H9 (cell line): ENCODE measurements around the gene CSAD. TPM values are rescaled to one million over a fixed set of nuclear protein-coding genes. Genes with fewer than 3 reads are reported as not detected.

Experiments
- DNase-seq: peaks from one replicate; pipeline ENCODE4 v3.0.0-alpha.2; 2017
- H2AFZ ChIP-seq: one replicate; pipeline ENCODE4 v1.6.1; 2013; ENCODE audit warnings: mild to moderate bottlenecking, low read length, control low read depth, moderate library complexity
- H2AK5ac ChIP-seq: 2 replicates; pipeline ENCODE4 v1.6.1; 2013; ENCODE audit warnings: low read length, control low read depth, mixed read lengths; ENCODE audit not compliant: insufficient read length
- H2BK120ac ChIP-seq: one replicate; pipeline ENCODE4 v1.6.1; 2013; ENCODE audit warnings: low read depth, mild to moderate bottlenecking, low read length, control low read depth, inconsistent platforms; ENCODE audit not compliant: poor library complexity, severe bottlenecking
- H2BK12ac ChIP-seq: 2 replicates; pipeline ENCODE4 v1.6.1; 2013; ENCODE audit warnings: low read length, control low read depth, mixed read lengths, low read depth; ENCODE audit not compliant: insufficient read length
- H2BK15ac ChIP-seq: 2 replicates; pipeline ENCODE4 v1.6.1; 2013; ENCODE audit warnings: low read depth, low read length, control low read depth
- H2BK20ac ChIP-seq: one replicate; pipeline ENCODE4 v1.6.1; 2013; ENCODE audit warnings: low read depth, mild to moderate bottlenecking, low read length, control low read depth, inconsistent platforms; ENCODE audit not compliant: poor library complexity, severe bottlenecking
- H2BK5ac ChIP-seq: 2 replicates; pipeline ENCODE4 v1.6.1; 2013; ENCODE audit warnings: low read length, control low read depth, mixed read lengths; ENCODE audit not compliant: insufficient read length
- H3K14ac ChIP-seq: 2 replicates; pipeline ENCODE4 v1.6.1; 2013; ENCODE audit warnings: low read length, control low read depth; ENCODE audit not compliant: insufficient read depth
- H3K18ac ChIP-seq: 2 replicates; pipeline ENCODE4 v1.6.1; 2013; ENCODE audit warnings: low read depth, mild to moderate bottlenecking, mixed read lengths, low read length, control low read depth; ENCODE audit not compliant: insufficient read length
- H3K23ac ChIP-seq: 2 replicates; pipeline ENCODE4 v1.6.1; 2013; ENCODE audit warnings: low read length, control low read depth, mixed read lengths, low read depth; ENCODE audit not compliant: insufficient read length
- H3K23me2 ChIP-seq: 2 replicates; pipeline ENCODE4 v1.6.1; 2013; ENCODE audit warnings: low read depth, mild to moderate bottlenecking, mixed read lengths, low read length, control low read depth; ENCODE audit not compliant: insufficient read length, poor library complexity, severe bottlenecking
- H3K27ac ChIP-seq: 2 replicates; pipeline ENCODE4 v1.5.1; 2013; ENCODE audit warnings: low read length, control low read depth, mixed read lengths, low read depth; ENCODE audit not compliant: insufficient read length
- H3K27me3 ChIP-seq: 2 replicates; pipeline ENCODE4 v1.6.1; 2013; ENCODE audit warnings: low read length, control low read depth, inconsistent platforms; ENCODE audit not compliant: insufficient read depth
- H3K4ac ChIP-seq: 2 replicates; pipeline ENCODE4 v1.6.1; 2013; ENCODE audit warnings: low read depth, mild to moderate bottlenecking, control low read depth, inconsistent platforms, low read length, moderate library complexity
- H3K4me1 ChIP-seq: 2 replicates; pipeline ENCODE4 v1.6.1; 2013; ENCODE audit warnings: low read length, control low read depth, inconsistent platforms; ENCODE audit not compliant: insufficient read depth
- H3K4me2 ChIP-seq: 2 replicates; pipeline ENCODE4 v1.6.1; 2013; ENCODE audit warnings: low read length, control low read depth, mixed read lengths; ENCODE audit not compliant: insufficient read length, insufficient read depth
- H3K56ac ChIP-seq: 2 replicates; pipeline ENCODE4 v1.6.1; 2013; ENCODE audit warnings: low read depth, mild to moderate bottlenecking, mixed read lengths, low read length, control low read depth; ENCODE audit not compliant: insufficient read length
- H3K79me1 ChIP-seq: 2 replicates; pipeline ENCODE4 v1.6.1; 2013; ENCODE audit warnings: low read depth, mild to moderate bottlenecking, moderate library complexity, low read length, control low read depth, inconsistent platforms; ENCODE audit not compliant: insufficient read depth, poor library complexity, severe bottlenecking
- H3K79me2 ChIP-seq: 2 replicates; pipeline ENCODE4 v1.6.1; 2013; ENCODE audit warnings: low read length, control low read depth, inconsistent platforms; ENCODE audit not compliant: insufficient read depth
- H3K9ac ChIP-seq: 2 replicates; pipeline ENCODE4 v1.6.1; 2013; ENCODE audit warnings: low read length, control low read depth, mixed read lengths; ENCODE audit not compliant: insufficient read length; ENCODE audit errors: extremely low read depth
- H3K9me3 ChIP-seq: one replicate; pipeline ENCODE4 v1.6.1; 2013; ENCODE audit warnings: low read depth, low read length, inconsistent platforms; ENCODE audit not compliant: control insufficient read depth
- H3T11ph ChIP-seq: one replicate; pipeline ENCODE4 v1.6.1; 2013; ENCODE audit warnings: mild to moderate bottlenecking, low read length, control low read depth, inconsistent platforms
- H4K20me1 ChIP-seq: one replicate; pipeline ENCODE4 v1.6.1; 2013; ENCODE audit not compliant: control insufficient read depth, insufficient read length, insufficient read depth
- H4K5ac ChIP-seq: 2 replicates; pipeline ENCODE4 v1.6.1; 2013; ENCODE audit warnings: low read depth, mild to moderate bottlenecking, mixed read lengths, low read length, control low read depth; ENCODE audit not compliant: insufficient read length
- H4K8ac ChIP-seq: replicated peaks from 2 replicates; pipeline ENCODE4 v1.6.1; 2013; ENCODE audit warnings: low read length, control low read depth, mixed read lengths, low read depth; ENCODE audit not compliant: insufficient read length
- H4K91ac ChIP-seq: 2 replicates; pipeline ENCODE4 v1.6.1; 2013; ENCODE audit warnings: low read depth, mild to moderate bottlenecking, moderate library complexity, mixed read lengths, low read length, control low read depth; ENCODE audit not compliant: insufficient read length
- H3K27ac Mint-ChIP-seq, 3 experiments: 2 replicates in 2 of 3; 3 replicates in 1 of 3; pipeline ENCODE4 v1.8.0; 2020 to 2021; ENCODE audit warnings: mixed read lengths in 3 of 3, mild to moderate bottlenecking in 1 of 3, moderate library complexity in 1 of 3
- H3K27me3 Mint-ChIP-seq: 2 replicates; pipeline ENCODE4 v1.8.0; 2021; ENCODE audit warnings: low read depth, mild to moderate bottlenecking, moderate library complexity, mixed read lengths
- H3K36me3 Mint-ChIP-seq, 3 experiments: 2 replicates in 2 of 3; 3 replicates in 1 of 3; pipeline ENCODE4 v1.8.0; 2020 to 2021; ENCODE audit warnings: low read depth in 3 of 3, mixed read lengths in 3 of 3; ENCODE audit not compliant: insufficient read depth in 1 of 3
- H3K4me1 Mint-ChIP-seq, 2 experiments: 2 replicates each; pipeline ENCODE4 v1.8.0; 2020; ENCODE audit warnings: mixed read lengths in 2 of 2
- H3K4me3 Mint-ChIP-seq, 2 experiments: 2 replicates in 1 of 2; 3 replicates in 1 of 2; pipeline ENCODE4 v1.8.0; 2020 to 2021; ENCODE audit warnings: mild to moderate bottlenecking in 2 of 2, mixed read lengths in 2 of 2, moderate library complexity in 1 of 2
- H3K9me3 Mint-ChIP-seq, 2 experiments: 2 replicates in 1 of 2; 3 replicates in 1 of 2; pipeline ENCODE4 v1.8.0; 2020; ENCODE audit warnings: mild to moderate bottlenecking in 2 of 2, mixed read lengths in 2 of 2, moderate library complexity in 1 of 2
- CTCF ChIP-seq: fragments of 200-600 bp; sonication (generic); conservative IDR thresholded peaks from 3 replicates; pipeline ENCODE4 v1.8.0; 2021; ENCODE audit warnings: antibody characterized with exemption, mild to moderate bottlenecking
- WGBS: extraction: QIAGEN DNeasy Blood & Tissue Kit; methylation state at CpG from one replicate; pipeline ENCODE4 v1.1.7; 2013; ENCODE audit warnings: missing lambda C conversion rate, low lambda C conversion rate, mixed read lengths; ENCODE audit not compliant: insufficient read length; ENCODE audit errors: extremely low coverage; 5-methylcytosine and 5-hydroxymethylcytosine counted together
- total RNA-seq: library from RNA; stranded (reverse); gene quantifications from 2 replicates; pipeline ENCODE4 v1.2.1, GENCODE V29; 2021

CSAD gene
- total RNA-seq, 1 experiment from 2014 or later, result 7.4 TPM

- H3K23ac ChIP-seq, result no peak within 1 kb of the TSS
- H3K79me1 ChIP-seq, result no peaks in the 10 kb centered on the region
- WGBS, result no CpG with 5 or more reads among the region's 5 CpGs
- no peak within 1 kb of the TSS for H2BK20ac ChIP-seq
- no peaks in the 10 kb centered on the region for H3K4me1 ChIP-seq
- no peak within 1 kb of the TSS for H3K4me2 ChIP-seq
- DNase-seq, result no peak
- H2BK15ac ChIP-seq, result no peak within 1 kb of the TSS
- H2AFZ ChIP-seq, result no peak within 1 kb of the TSS
- Mint-ChIP-seq H3K4me1 (peaks cover 12 to 15% of the 10 kb centered on the region in 2 experiments), H3K36me3 (peaks cover 4 to 24% (median 20%) of the 10 kb centered on the region in 3 experiments; a peak in 6 of 7 replicates), H3K27me3 (peaks cover 24% of the 10 kb centered on the region), H3K9me3 (no peaks in the 10 kb centered on the region), H3K4me3 (no peak within 1 kb of the TSS), H3K27ac (peak within 1 kb of the TSS in 2 of 3 experiments; percentile 11 to 24; a peak in 2 of 7 replicates)
- no peak within 1 kb of the TSS for H2BK120ac ChIP-seq
- no peak within 1 kb of the TSS for H4K5ac ChIP-seq
- H4K91ac ChIP-seq, result no peak within 1 kb of the TSS
- no peak within 1 kb of the TSS for H2BK5ac ChIP-seq
- no peak within 1 kb of the TSS for H2BK12ac ChIP-seq
- no peaks in the 10 kb centered on the region for H3K23me2 ChIP-seq
- H2AK5ac ChIP-seq, result no peak within 1 kb of the TSS
- no peak within 1 kb of the TSS for H3K4ac ChIP-seq
- no peak within 1 kb of the TSS for H4K8ac ChIP-seq
- H3K56ac ChIP-seq, result no peak within 1 kb of the TSS
- no peak within 1 kb of the TSS for H3K9ac ChIP-seq
- H4K20me1 ChIP-seq, result no peaks in the 10 kb centered on the region
- H3K14ac ChIP-seq, result no peak within 1 kb of the TSS
- no peaks in the 10 kb centered on the region for H3K79me2 ChIP-seq
- no peak within 1 kb of the TSS for H3K27ac ChIP-seq
- no peak for TF ChIP-seq CTCF
- H3K9me3 ChIP-seq, result no peaks in the 10 kb centered on the region
- no peaks in the 10 kb centered on the region for H3K27me3 ChIP-seq
- H3K18ac ChIP-seq, result no peak within 1 kb of the TSS
- H3T11ph ChIP-seq, result no peak within 1 kb of the TSS
Measured at GRCh38 chr12:53207042-53207441, 26.3 kb upstream of the CSAD start, which contains the start of gene ITGB7. Gene ITGB7 (minus strand): TSS chr12:53207251. CDS start chr12:53200443, 6,808 bp downstream.
